Omental fat pad (tissue), 4 donors: ENCODE data around the gene PAK4. TPM values are rescaled to one million over a fixed set of nuclear protein-coding genes. Genes with fewer than 3 reads are reported as not detected.

Experiments
- ATAC-seq: fragments of 150-250 bp; one replicate; pipeline ENCODE4 v1.9.1; 2016; ENCODE audit warnings: mild to moderate bottlenecking, moderate library complexity; ENCODE audit not compliant: low FRiP score
- DNase-seq: peaks from one replicate; pipeline ENCODE4 v3.0.0-alpha.2; 2019; ENCODE audit warnings: low spot score
- total RNA-seq, 4 donors: library from RNA; depleted of rRNA; stranded (reverse); fragments of >200 nt; gene quantifications; one replicate each; pipeline ENCODE4 v1.1.0, GENCODE V29; 2016
- TF ChIP-seq, protein P1 (sequence below), 3 donors: fragments of 450-650 bp; IDR thresholded peaks; one replicate each; pipeline ENCODE4 v1.5.1; 2016 to 2017; ENCODE audit warnings: antibody characterized with exemption in 3 of 3, mild to moderate bottlenecking in 3 of 3, moderate library complexity in 2 of 3

PAK4 gene
- total RNA-seq, 4 donors from 2014 or later: 4.6 to 9.8 (median 6.3) TPM

DNA sequence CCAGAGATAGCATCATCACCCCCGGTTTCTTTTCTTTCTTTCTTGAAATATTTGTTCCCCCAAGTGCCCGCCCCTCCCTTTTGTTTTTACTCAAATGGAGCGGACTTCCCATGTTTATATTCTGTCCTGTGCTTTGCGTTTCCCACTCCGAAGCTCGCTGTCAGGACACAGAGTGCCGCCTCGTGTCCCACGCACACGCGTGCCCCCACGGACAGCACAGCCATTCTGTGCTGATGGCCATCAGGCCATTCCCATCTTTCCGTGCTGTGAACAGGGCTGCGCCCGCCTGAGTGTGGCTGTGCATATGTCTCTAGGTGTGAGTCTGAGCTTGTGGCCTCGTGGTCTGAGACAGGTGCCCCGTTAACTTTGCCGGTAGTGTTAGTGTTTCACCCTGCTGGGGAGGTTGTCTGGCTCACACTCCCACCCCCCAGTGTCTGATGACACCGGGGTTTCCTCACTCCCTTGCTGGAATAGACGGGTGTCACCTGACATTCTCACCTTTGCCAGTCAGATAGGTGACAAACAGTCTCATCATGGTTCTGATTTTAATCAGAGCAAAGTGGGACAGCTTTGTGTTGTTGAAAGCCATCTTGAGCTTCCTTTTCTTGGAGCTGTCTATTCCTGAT is 6.9 kb downstream of the PAK4 start:
- DNase-seq (no peak), ATAC-seq (no peak)
- TF ChIP-seq, protein P1, sequence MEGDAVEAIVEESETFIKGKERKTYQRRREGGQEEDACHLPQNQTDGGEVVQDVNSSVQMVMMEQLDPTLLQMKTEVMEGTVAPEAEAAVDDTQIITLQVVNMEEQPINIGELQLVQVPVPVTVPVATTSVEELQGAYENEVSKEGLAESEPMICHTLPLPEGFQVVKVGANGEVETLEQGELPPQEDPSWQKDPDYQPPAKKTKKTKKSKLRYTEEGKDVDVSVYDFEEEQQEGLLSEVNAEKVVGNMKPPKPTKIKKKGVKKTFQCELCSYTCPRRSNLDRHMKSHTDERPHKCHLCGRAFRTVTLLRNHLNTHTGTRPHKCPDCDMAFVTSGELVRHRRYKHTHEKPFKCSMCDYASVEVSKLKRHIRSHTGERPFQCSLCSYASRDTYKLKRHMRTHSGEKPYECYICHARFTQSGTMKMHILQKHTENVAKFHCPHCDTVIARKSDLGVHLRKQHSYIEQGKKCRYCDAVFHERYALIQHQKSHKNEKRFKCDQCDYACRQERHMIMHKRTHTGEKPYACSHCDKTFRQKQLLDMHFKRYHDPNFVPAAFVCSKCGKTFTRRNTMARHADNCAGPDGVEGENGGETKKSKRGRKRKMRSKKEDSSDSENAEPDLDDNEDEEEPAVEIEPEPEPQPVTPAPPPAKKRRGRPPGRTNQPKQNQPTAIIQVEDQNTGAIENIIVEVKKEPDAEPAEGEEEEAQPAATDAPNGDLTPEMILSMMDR (IDR thresholded peaks at IDR 0.05): no peak

DNA sequence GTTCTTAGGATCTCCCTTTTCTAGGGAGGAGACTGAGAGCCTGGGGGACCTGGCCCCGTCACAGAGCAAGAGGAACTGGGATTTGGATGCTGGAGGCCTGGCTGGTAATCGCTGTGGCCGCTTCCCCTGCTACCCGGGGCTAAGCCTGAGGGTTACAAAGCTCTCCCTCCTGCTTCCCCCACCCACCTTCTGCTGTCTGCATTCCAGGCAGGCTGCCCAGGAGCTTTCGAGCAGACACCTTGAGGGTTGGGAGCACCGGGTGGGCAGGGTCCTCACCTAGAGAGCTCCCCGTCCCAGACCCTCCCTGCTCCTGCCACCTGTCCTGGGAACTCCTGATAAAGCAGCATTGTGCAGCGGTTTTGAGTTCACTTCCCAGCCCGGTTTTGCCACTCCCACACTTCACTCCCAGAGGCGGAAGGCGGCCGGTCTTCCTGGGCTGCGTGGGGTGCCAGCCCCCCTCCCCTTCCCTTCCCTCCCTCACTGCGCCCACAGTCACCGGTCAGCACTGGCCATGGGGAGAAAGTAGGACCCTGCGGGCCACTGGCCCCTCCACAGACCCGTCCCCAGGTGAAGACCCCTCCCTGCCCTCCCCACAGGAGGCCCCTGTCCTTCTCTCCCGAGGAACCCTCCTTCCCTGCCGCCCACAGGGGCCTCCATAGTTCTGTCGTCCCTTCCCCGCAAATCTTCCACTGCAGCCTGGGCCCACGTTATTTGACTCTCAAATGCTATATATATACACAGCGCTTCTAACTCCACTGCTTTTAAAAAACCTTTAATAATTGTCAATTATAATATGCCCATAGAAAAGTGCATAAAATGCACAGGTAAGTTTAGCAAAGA is 8.1 kb downstream of the PAK4 start:
- DNase-seq (no peak), ATAC-seq (peak; percentile 69)
- TF ChIP-seq, protein P1 (IDR thresholded peaks at IDR 0.05): no peak

DNA sequence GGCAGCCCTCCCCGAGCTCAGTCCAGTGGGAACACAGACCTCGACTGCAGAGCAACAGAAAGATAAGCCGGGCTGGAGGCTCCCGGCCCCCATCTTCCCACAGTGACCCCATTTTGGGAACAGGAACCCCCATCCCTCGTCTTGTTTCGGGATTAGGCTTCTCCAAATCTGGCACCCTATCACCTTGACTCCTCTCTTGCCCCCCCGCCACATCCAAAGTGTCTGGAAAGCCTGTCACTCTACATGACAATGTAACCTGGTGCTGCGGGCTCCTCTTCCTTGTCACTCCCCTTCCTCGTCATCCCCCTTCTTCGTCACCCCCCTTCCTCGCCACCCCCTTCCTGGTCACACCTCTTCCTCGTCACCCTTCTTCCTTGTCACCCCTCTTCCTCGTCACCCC is 10.1 kb downstream of the PAK4 start:
- no peak for ATAC-seq
- DNase-seq: no peak
- TF ChIP-seq, protein P1 (IDR thresholded peaks at IDR 0.05): no peak

DNA sequence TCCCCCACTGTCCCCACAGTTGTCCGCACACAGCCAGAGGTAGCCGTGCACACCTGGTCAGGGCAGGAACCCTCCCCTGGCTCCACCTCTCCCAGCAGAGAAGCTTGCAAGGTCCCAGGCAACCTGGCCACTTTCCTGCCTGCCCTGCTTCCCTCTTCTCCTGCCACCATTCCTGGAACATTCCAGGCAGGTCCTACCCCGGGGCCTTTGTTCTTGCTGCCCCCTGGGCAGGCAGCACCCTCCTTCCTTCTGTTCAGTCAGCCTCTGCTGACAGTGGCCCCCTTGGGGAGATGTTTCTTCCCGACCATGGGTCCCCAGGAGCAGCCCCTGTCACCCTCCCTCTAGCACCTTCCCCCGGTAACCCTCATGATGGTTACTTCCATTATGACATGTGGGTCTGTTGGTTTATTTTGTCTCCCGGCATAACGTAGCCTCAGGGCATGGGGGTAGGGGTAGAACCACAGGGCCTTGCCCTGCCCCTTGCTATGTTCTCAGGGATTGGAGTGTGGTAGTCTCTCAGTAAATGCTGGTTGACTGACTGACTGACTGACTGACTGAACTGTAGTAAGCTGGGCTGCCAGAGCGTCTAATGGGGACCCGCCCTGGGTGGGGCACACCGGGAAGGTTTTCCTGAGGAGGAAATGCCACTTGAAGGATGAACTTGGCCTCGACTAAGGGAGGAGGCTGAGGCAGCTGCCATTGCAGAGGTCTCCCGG is 10.8 kb downstream of the PAK4 start:
- TF ChIP-seq, protein P1 (IDR thresholded peaks at IDR 0.05): no peak
- DNase-seq (no peak), ATAC-seq (no peak)

DNA sequence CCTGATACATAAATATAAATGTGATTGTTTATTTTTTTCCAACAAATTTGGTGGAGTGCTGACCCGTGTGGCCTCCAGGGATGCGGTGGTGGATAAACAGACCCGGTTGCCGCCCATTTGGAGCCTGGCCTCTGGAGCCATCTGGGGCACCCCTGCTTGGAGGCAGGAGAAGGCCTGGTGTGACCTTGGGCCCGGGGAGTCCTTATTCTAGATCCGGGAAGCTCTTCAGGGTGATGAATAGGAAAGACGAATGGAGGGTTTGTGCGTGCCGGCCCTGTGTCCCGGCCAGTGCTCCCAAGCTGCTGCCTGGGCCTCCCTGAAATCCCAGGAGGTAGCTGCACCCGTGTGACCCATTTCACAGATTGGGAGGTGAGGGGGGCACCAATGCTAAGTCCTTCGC is 11.5 kb downstream of the PAK4 start:
- no peak for DNase-seq
- TF ChIP-seq, protein P1 (IDR thresholded peaks at IDR 0.05): no peak

DNA sequence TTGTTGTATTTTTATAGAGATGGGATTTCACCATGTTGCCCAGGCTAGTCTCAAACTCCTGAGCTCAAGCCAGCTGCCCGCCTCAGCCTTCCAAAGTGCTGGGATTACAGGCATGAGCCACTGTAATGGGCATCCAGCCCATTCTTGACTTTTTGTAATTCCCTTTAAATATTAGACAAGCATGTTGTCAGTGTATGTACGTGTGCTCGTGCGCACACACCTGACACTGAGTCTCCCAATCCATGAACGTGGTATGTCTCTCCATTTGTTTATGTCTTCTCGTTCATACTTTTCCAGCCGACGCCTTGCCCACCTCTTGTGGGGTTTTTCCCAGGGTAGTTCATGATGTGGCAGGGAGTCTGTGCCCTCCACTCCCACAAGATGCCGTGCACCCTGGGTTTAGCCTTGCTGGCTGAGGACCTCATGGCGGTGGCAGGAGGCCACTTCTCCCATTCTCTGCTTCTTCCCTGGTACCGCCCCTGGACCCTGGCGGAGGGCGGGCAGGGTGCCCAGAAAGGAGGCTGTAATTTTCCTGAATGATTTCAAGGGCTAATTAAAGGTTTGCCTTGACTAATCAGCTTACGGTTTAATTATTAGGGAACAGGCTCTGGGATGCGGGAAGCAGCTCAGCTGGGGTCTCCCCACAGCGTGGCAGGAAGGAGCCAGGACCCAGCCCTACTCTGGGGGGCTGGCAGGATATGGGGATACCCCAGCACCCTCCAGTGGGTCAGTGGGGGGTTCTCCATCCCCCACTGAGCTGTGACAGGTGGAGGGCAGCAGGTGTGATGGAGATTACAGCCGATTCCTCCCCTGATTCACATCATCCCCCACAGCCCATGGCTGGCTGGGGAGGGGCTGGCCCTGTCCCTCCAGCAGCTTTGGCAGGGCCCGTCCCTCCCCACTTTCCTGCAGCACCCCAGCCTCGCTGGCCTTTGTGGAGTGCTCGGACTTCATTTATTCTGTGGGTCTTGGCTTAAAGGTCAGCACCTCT is 12.9 kb downstream of the PAK4 start:
- ATAC-seq (no peak), DNase-seq (no peak)
- TF ChIP-seq, protein P1 (IDR thresholded peaks at IDR 0.05): no peak

More for the DNA sequence above, 11.5 kb downstream of the PAK4 start:
- ATAC-seq: no peak
